Gastrocnemius medialis (tissue), 4 donors: Measurements from ENCODE around the gene SSBP3. TPM values are rescaled to one million over a fixed set of nuclear protein-coding genes. Genes with fewer than 3 reads are reported as not detected.

Source experiments
- ATAC-seq, 2 donors: fragments of 150-250 bp; one replicate each; pipeline ENCODE4 v1.9.1; 2016
- DNase-seq, 2 donors: peaks; one replicate each; pipeline ENCODE4 v3.0.0-alpha.2; 2019
- H3K27ac ChIP-seq, 4 donors: fragments of 200-600 bp; sonication (generic); 1 replicate in 1 of 4; 2 replicates in 3 of 4; pipeline ENCODE4 v1.5.1; 2016 to 2018; ENCODE audit warnings: mild to moderate bottlenecking in 2 of 4, moderate library complexity in 1 of 4
- H3K27me3 ChIP-seq, 3 donors: fragments of 200-600 bp; sonication (generic) in 2 of 3; 1 replicate in 1 of 3; 2 replicates in 2 of 3; pipeline versions ENCODE4 v1.5.1 to v1.6.0; 2016 to 2019; ENCODE audit warnings: mild to moderate bottlenecking in 1 of 3, moderate library complexity in 1 of 3
- H3K36me3 ChIP-seq, 2 donors: fragments of 200-600 bp; sonication (generic) in 1 of 2; one replicate each; pipeline ENCODE4 v1.5.1; 2017 to 2018
- H3K4me1 ChIP-seq, 2 donors: fragments of 200-600 bp; sonication (generic) in 1 of 2; one replicate each; pipeline ENCODE4 v1.5.1; 2016 to 2017; ENCODE audit warnings: mild to moderate bottlenecking in 2 of 2
- H3K4me3 ChIP-seq, 4 donors: fragments of 200-600 bp; sonication (generic) in 3 of 4; 1 replicate in 1 of 4; 2 replicates in 3 of 4; pipeline ENCODE4 v1.5.1; 2016 to 2019; ENCODE audit warnings: mild to moderate bottlenecking in 2 of 4
- H3K9me3 ChIP-seq, 3 donors: fragments of 200-600 bp; sonication (generic) in 2 of 3; 1 replicate in 1 of 3; 2 replicates in 2 of 3; pipeline ENCODE4 v1.5.1; 2016 to 2019
- CTCF ChIP-seq, 5 experiments: fragments of 450-650 bp in 3 of 5; fragments of 200-600 bp in 2 of 5; sonication (generic) in 2 of 5; IDR thresholded peaks in 4 of 5; conservative IDR thresholded peaks in 1 of 5; 1 replicate in 4 of 5; 2 replicates in 1 of 5; pipeline ENCODE4 v1.5.1; 2016 to 2019; ENCODE audit warnings: antibody characterized with exemption in 5 of 5, mild to moderate bottlenecking in 3 of 5, moderate library complexity in 3 of 5
- POLR2A ChIP-seq, 2 donors: fragments of 450-650 bp; IDR thresholded peaks; one replicate each; pipeline ENCODE4 v1.6.1; 2017; ENCODE audit warnings: antibody characterized with exemption in 2 of 2, mild to moderate bottlenecking in 2 of 2, moderate library complexity in 2 of 2
- in situ Hi-C, 4 donors: fragments of 200-750 bp; cut with MboI; loops; one replicate each; pipeline versions ENCODE4 v1.15.0 to v1.8.0; 2017; ENCODE audit warnings: low sequenced_read_pairs in 4 of 4
- intact Hi-C: fragments of 100-400 bp; cut with DNase I; formaldehyde crosslinking; loops from one replicate; pipeline ENCODE4 v1.15.1; 2023; ENCODE audit warnings: low total_unique reads
- total RNA-seq, 4 donors: library from RNA; depleted of rRNA; stranded (reverse); fragments of >200 nt; gene quantifications; one replicate each; pipeline versions ENCODE4 v1.1.0 to v1.2.3, GENCODE V29; 2016

Gene SSBP3
- total RNA-seq, 4 donors from 2014 or later, result 3.6 to 21.0 (median 14.9) TPM

GRCh38 chr1:54225378-54225777 lies 180.8 kb downstream of the SSBP3 start:
- Histone ChIP-seq H3K27ac (no peak overlapping the region), H3K4me1 (peaks cover 5 to 12% of the 10 kb centered on the region in 2 donors), H3K4me3 (no peak overlapping the region), H3K36me3 (peaks cover 0 to 9% of the 10 kb centered on the region in 2 donors), H3K27me3 (no peaks in the 10 kb centered on the region), H3K9me3 (no peaks in the 10 kb centered on the region)
- TF ChIP-seq POLR2A (IDR thresholded peaks at IDR 0.05) (no peak), CTCF (IDR thresholded peaks at IDR 0.05 in 4 of 5, conservative IDR thresholded peaks at IDR 0.05 in 1 of 5) (no peak)
- DNase-seq (no peak), ATAC-seq (no peak)
- intact Hi-C loops (no loop called here), in situ Hi-C loops (no loop called here)

GRCh38 chr1:54224233-54224632 lies 182.0 kb downstream of the SSBP3 start:
- DNase-seq (no peak), ATAC-seq (no peak)
- in situ Hi-C loops, result loop anchor here in 1 of 4 donors (25.0 kb wide), 1 partner anchor 263 kb away; no protein-coding TSS in a partner anchor
- TF ChIP-seq CTCF (IDR thresholded peaks at IDR 0.05 in 4 of 5, conservative IDR thresholded peaks at IDR 0.05 in 1 of 5), result no peak
- TF ChIP-seq POLR2A (IDR thresholded peaks at IDR 0.05), result no peak
- Histone ChIP-seq H3K4me3 (no peak overlapping the region), H3K36me3 (peaks cover 0 to 9% of the 10 kb centered on the region in 2 donors), H3K27me3 (no peaks in the 10 kb centered on the region), H3K9me3 (no peaks in the 10 kb centered on the region), H3K27ac (no peak overlapping the region), H3K4me1 (peaks cover 17 to 18% of the 10 kb centered on the region in 2 donors)
- intact Hi-C loops, result no loop called here

- intact Hi-C loops, result no loop called here
- no peak for ATAC-seq
These were observed 182.6 kb downstream of the SSBP3 start for GRCh38 chr1:54223441-54224202.

GRCh38 chr1:54222711-54223110 lies 183.5 kb downstream of the SSBP3 start:
- Histone ChIP-seq H3K27me3 (no peaks in the 10 kb centered on the region), H3K27ac (no peak overlapping the region), H3K4me3 (no peak overlapping the region), H3K9me3 (no peaks in the 10 kb centered on the region), H3K36me3 (peaks cover 0 to 21% of the 10 kb centered on the region in 2 donors), H3K4me1 (peaks cover 18 to 24% of the 10 kb centered on the region in 2 donors)
- ATAC-seq (no peak), DNase-seq (no peak)
- no peak for TF ChIP-seq CTCF (IDR thresholded peaks at IDR 0.05 in 4 of 5, conservative IDR thresholded peaks at IDR 0.05 in 1 of 5)
- no peak for TF ChIP-seq POLR2A (IDR thresholded peaks at IDR 0.05)
- in situ Hi-C loops, result loop anchor here in 1 of 4 donors (25.0 kb wide), 1 partner anchor 265 kb away; no protein-coding TSS in a partner anchor
- intact Hi-C loops, result no loop called here

More at GRCh38 chr1:54223441-54224202, 182.6 kb downstream of the SSBP3 start:
- H3K27ac ChIP-seq, result no peak overlapping the region
- H3K4me3 ChIP-seq, result no peak overlapping the region
- H3K4me1 ChIP-seq, result peaks cover 18 to 24% of the 10 kb centered on the region in 2 donors
- H3K9me3 ChIP-seq, result no peaks in the 10 kb centered on the region
- TF ChIP-seq POLR2A (IDR thresholded peaks at IDR 0.05) (no peak), CTCF (IDR thresholded peaks at IDR 0.05 in 4 of 5, conservative IDR thresholded peaks at IDR 0.05 in 1 of 5) (no peak)
- peaks cover 0 to 12% of the 10 kb centered on the region in 2 donors for H3K36me3 ChIP-seq
- H3K27me3 ChIP-seq, result no peaks in the 10 kb centered on the region
- in situ Hi-C loops, result loop anchor here in 1 of 4 donors (25.0 kb wide), 1 partner anchor 264 kb away; no protein-coding TSS in a partner anchor
- DNase-seq, result no peak
